Endothelial cell of umbilical vein (primary cell): ENCODE measurements around the gene FSD2. TPM values are rescaled to one million over a fixed set of nuclear protein-coding genes. Genes with fewer than 3 reads are reported as not detected.
"Not testable (repeated sequence)": the region's sequence is repeated elsewhere in the genome, so short reads cannot be mapped to it uniquely, and the experiment has no call there.

Experiments used
- BruUV-seq: library from RNA; stranded (reverse); fragments of 400-500 nt; replicated peaks from 2 replicates; lab custom pipeline; 2021; lab: Mats Ljungman, UMichigan
- CTCF ChIA-PET: fragments of 300-600, 350-600 bp; sonication (Branson Sonifier 250); formaldehyde crosslinking; loops from one replicate; lab custom pipeline; 2021; ENCODE audit warnings: antibody characterized with exemption, inconsistent platforms; lab: Charles Lee
- POLR2A ChIA-PET: fragments of 300-600, 350-600 bp; sonication (Branson Sonifier 250); formaldehyde crosslinking; loops from one replicate; lab custom pipeline; 2021; ENCODE audit warnings: antibody characterized with exemption, inconsistent platforms; lab: Charles Lee
- DNase-seq: peaks from one replicate; pipeline ENCODE4 v3.0.0-alpha.2; 2011; ENCODE audit warnings: low read depth, low spot score
- FAIRE-seq: peaks from 2 replicates; lab custom pipeline; 2011; peaks lifted over from hg19 to GRCh38; lab: Jason Lieb, UNC
- H2AFZ ChIP-seq: 2 replicates; pipeline ENCODE4 v1.6.0; 2012; ENCODE audit warnings: low read depth, low read length, control low read depth, inconsistent platforms
- H3K27ac ChIP-seq: 2 replicates; pipeline ENCODE4 v1.5.1; 2011; ENCODE audit warnings: low read depth, mild to moderate bottlenecking, control low read depth, low read length, moderate library complexity; ENCODE audit not compliant: insufficient read depth
- H3K27me3 ChIP-seq, 2 experiments: 2 replicates each; pipeline versions ENCODE4 v1.6.0 to v1.6.1; 2011; ENCODE audit warnings: low read length in 2 of 2, mixed read lengths in 1 of 2; ENCODE audit not compliant: control insufficient read depth in 2 of 2, insufficient read depth in 2 of 2
- H3K36me3 ChIP-seq, 2 experiments: 2 replicates in 1 of 2; 3 replicates in 1 of 2; pipeline ENCODE4 v1.5.1; 2011; ENCODE audit warnings: low read length in 2 of 2, mild to moderate bottlenecking in 1 of 2, moderate library complexity in 1 of 2; ENCODE audit not compliant: control insufficient read depth in 2 of 2, insufficient read depth in 2 of 2; ENCODE audit errors: extremely low read depth in 1 of 2
- H3K4me1 ChIP-seq: 3 replicates; pipeline ENCODE4 v1.5.1; 2011; ENCODE audit warnings: mild to moderate bottlenecking, low read length; ENCODE audit not compliant: control insufficient read depth, insufficient read depth; ENCODE audit errors: extremely low read depth
- H3K4me2 ChIP-seq: 2 replicates; pipeline ENCODE4 v1.6.1; 2011; ENCODE audit warnings: low read length, control low read depth, mixed read lengths; ENCODE audit not compliant: insufficient read depth
- H3K4me3 ChIP-seq, 3 experiments: fragments of 200-600 bp in 1 of 3; sonication (generic), shearing (Covaris generic) in 1 of 3; replicated peaks in 1 of 3; 2 replicates each; pipeline ENCODE4 v1.5.1; 2011 to 2016; ENCODE audit warnings: control low read depth in 3 of 3, low read length in 3 of 3, mild to moderate bottlenecking in 2 of 3, inconsistent platforms in 1 of 3, low read depth in 1 of 3, moderate library complexity in 1 of 3; ENCODE audit not compliant: insufficient read depth in 1 of 3
- H3K79me2 ChIP-seq: 2 replicates; pipeline ENCODE4 v1.6.0; 2012; ENCODE audit warnings: low read length, inconsistent platforms; ENCODE audit not compliant: control insufficient read depth, insufficient read depth
- H3K9ac ChIP-seq: replicated peaks from 2 replicates; pipeline ENCODE3; 2011; ENCODE audit warnings: low read length, control low read depth; ENCODE audit not compliant: insufficient read depth; ENCODE audit errors: extremely low read depth
- H3K9me1 ChIP-seq: replicated peaks from 3 replicates; pipeline ENCODE4 v1.6.0; 2011; ENCODE audit warnings: mild to moderate bottlenecking, low read length; ENCODE audit not compliant: control insufficient read depth, insufficient read depth; ENCODE audit errors: extremely low read depth
- H3K9me3 ChIP-seq: replicated peaks from 2 replicates; pipeline ENCODE4 v1.5.1; 2012; ENCODE audit warnings: low read length, inconsistent platforms; ENCODE audit not compliant: control insufficient read depth, insufficient read depth
- H4K20me1 ChIP-seq: replicated peaks from 2 replicates; pipeline ENCODE3; 2011; ENCODE audit warnings: mild to moderate bottlenecking, low read length; ENCODE audit not compliant: control insufficient read depth, insufficient read depth; ENCODE audit errors: extremely low read depth
- CTCF ChIP-seq, 2 donors: IDR thresholded peaks; 1 replicate in 1 of 2; 2 replicates in 1 of 2; pipeline ENCODE4 v1.5.1; 2011; ENCODE audit warnings: low read length in 2 of 2, mild to moderate bottlenecking in 2 of 2, moderate library complexity in 2 of 2, control low read depth in 1 of 2, inconsistent platforms in 1 of 2, low read depth in 1 of 2; ENCODE audit not compliant: insufficient read depth in 1 of 2; ENCODE audit errors: extremely low read depth in 1 of 2
- EZH2 ChIP-seq: IDR thresholded peaks from 2 replicates; pipeline ENCODE4 v1.6.1; 2012; ENCODE audit warnings: borderline replicate concordance, low read depth, mild to moderate bottlenecking, moderate library complexity, low read length, inconsistent platforms; ENCODE audit not compliant: severe bottlenecking
- FOS ChIP-seq: IDR thresholded peaks from 2 replicates; pipeline ENCODE4 v1.6.1; 2011; ENCODE audit warnings: mild to moderate bottlenecking, low read length, moderate library complexity, borderline replicate concordance; ENCODE audit not compliant: insufficient read depth
- GATA2 ChIP-seq: IDR thresholded peaks from 2 replicates; pipeline ENCODE4 v1.7.0; 2011; ENCODE audit warnings: low read depth, mild to moderate bottlenecking, moderate library complexity, mixed read lengths, low read length; ENCODE audit not compliant: insufficient read length, insufficient read depth
- JUN ChIP-seq: IDR thresholded peaks from 2 replicates; pipeline ENCODE4 v1.6.1; 2011; ENCODE audit warnings: borderline replicate concordance, low read depth; ENCODE audit not compliant: insufficient read length, insufficient read depth
- MAX ChIP-seq: IDR thresholded peaks from 2 replicates; pipeline ENCODE4 v1.6.1; 2011; ENCODE audit not compliant: insufficient read depth, insufficient read length
- MYC ChIP-seq: IDR thresholded peaks from one replicate; pipeline ENCODE4 v1.6.1; 2011; ENCODE audit warnings: mild to moderate bottlenecking, low read depth, low read length
- POLR2A ChIP-seq: IDR thresholded peaks from 2 replicates; pipeline ENCODE4 v1.6.1; 2012; ENCODE audit warnings: low read depth, mild to moderate bottlenecking, control low read depth, low read length
- POLR2AphosphoS5 ChIP-seq: IDR thresholded peaks from 2 replicates; pipeline ENCODE4 v1.6.1; 2012; ENCODE audit warnings: low read depth, mild to moderate bottlenecking, control low read depth, low read length, moderate library complexity; ENCODE audit not compliant: insufficient read depth
- dilution Hi-C: fragments of 300-500 bp; cut with MboI; formaldehyde crosslinking; loops from one replicate; pipeline ENCODE4 v1.15.0; 2019; ENCODE audit warnings: low sequenced_read_pairs; ENCODE audit not compliant: extremely low pct_ligation_motif_present
- intact Hi-C: fragments of 100-400 bp; cut with micrococcal nuclease; formaldehyde crosslinking; loops from one replicate; pipeline ENCODE4 v1.10.0; 2022
- polyA plus RNA-seq, 4 experiments: library from polyadenylated mRNA; depleted of rRNA in 3 of 4; stranded (reverse) in 3 of 4; unstranded in 1 of 4; fragments of >200 nt; gene quantifications; 2 replicates each; pipeline versions ENCODE4 v1.2.1 to v1.2.3, GENCODE V29; 2011 to 2012; ENCODE audit warnings: missing spikeins in 1 of 4
- total RNA-seq: library from RNA; stranded (reverse); gene quantifications from 2 replicates; pipeline ENCODE4 v1.2.3, GENCODE V29; 2021

FSD2 gene
- total and polyA plus RNA-seq, 2 donors (not counting 3 experiments of a cell fraction or from before 2014, with no cell fraction given) = not detected

- Histone ChIP-seq H3K9me3 (no peaks in the 10 kb centered on the region), H3K79me2 (no peaks in the 10 kb centered on the region), H2AFZ (peak overlapping the region; percentile 47), H3K4me1 (peaks cover 2% of the 10 kb centered on the region), H3K9me1 (no peaks in the 10 kb centered on the region), H3K27ac (no peak overlapping the region), H3K27me3 (no peaks in the 10 kb centered on the region), H3K4me3 (peak overlapping the region in 1 of 3 experiments; percentile 17), H3K36me3 (no peaks in the 10 kb centered on the region), H4K20me1 (no peaks in the 10 kb centered on the region), H3K4me2 (peak overlapping the region; percentile 35), H3K9ac (no peak overlapping the region)
- TF ChIP-seq EZH2 (no peak), FOS (no peak), GATA2 (no peak), MYC (no peak), POLR2A (no peak), MAX (no peak), POLR2AphosphoS5 (no peak), JUN (no peak), CTCF (IDR thresholded peaks at IDR 0.05; ENCODE audit: extremely low read depth in 1 of 2, insufficient read depth in 1 of 2, low read depth in 1 of 2, low read length in 2 of 2) (no peak)
- ChIA-PET POLR2A (no interaction called here), CTCF (interaction anchor here (0.6 to 1.1 kb wide), 3 partner anchors 41 to 291 kb away, joined by 3 read pairs; no protein-coding TSS in a partner anchor)
- intact Hi-C loops = loop anchor here (1.0 to 2.0 kb wide), 3 partner anchors 41 to 101 kb away; no protein-coding TSS in a partner anchor
- DNase-seq (no peak), FAIRE-seq (no peak)
- BruUV-seq = no TSS peak
- dilution Hi-C loops = no loop called here
Measured at GRCh38 chr15:82709081-82709420, 96.8 kb downstream of the FSD2 start.

- H3K4me2 ChIP-seq, intact Hi-C loops, H3K9me1 ChIP-seq, H4K20me1 ChIP-seq, H3K36me3 ChIP-seq, POLR2A ChIA-PET, CTCF ChIA-PET, H3K4me3 ChIP-seq, dilution Hi-C loops, BruUV-seq, H3K9ac ChIP-seq, H2AFZ ChIP-seq, H3K27ac ChIP-seq, H3K27me3 ChIP-seq, H3K79me2 ChIP-seq, H3K4me1 ChIP-seq, DNase-seq, FAIRE-seq, H3K9me3 ChIP-seq: not testable (repeated sequence)
Measured at GRCh38 chr15:82705856-82706255, 100.0 kb downstream of the FSD2 start.
